HepG2 (cell line): ENCODE data around the gene GAPT. TPM values are rescaled to one million over a fixed set of nuclear protein-coding genes. Genes with fewer than 3 reads are reported as not detected.

Experiments used
- CENPT ChIP-seq: sonication (generic); formaldehyde crosslinking; IDR thresholded peaks from 2 replicates; pipeline ENCODE4 v1.8.0; 2022; ENCODE audit warnings: low read depth, mild to moderate bottlenecking, moderate library complexity, missing genetic modification reagents
- FOXA3 ChIP-seq: IDR thresholded peaks from 2 replicates; pipeline ENCODE4 v1.6.1; 2016; ENCODE audit warnings: missing genetic modification reagents, missing compliant biosample characterization
- GFI1 ChIP-seq: sonication (generic); formaldehyde crosslinking; IDR thresholded peaks from 2 replicates; pipeline ENCODE4 v1.5.0; 2020; ENCODE audit warnings: missing genetic modification reagents, mild to moderate bottlenecking, borderline replicate concordance
- HMG20A ChIP-seq: IDR thresholded peaks from 2 replicates; pipeline ENCODE4 v1.6.1; 2016; ENCODE audit warnings: borderline replicate concordance
- KAT7 ChIP-seq: IDR thresholded peaks from 2 replicates; pipeline ENCODE4 v1.6.1; 2018; ENCODE audit warnings: borderline replicate concordance, missing compliant biosample characterization
- PAX8 ChIP-seq: sonication (generic); formaldehyde crosslinking; IDR thresholded peaks from 2 replicates; pipeline ENCODE4 v1.8.0; 2022; ENCODE audit warnings: mild to moderate bottlenecking, missing genetic modification reagents, borderline replicate concordance
- RELA ChIP-seq: sonication (generic); formaldehyde crosslinking; IDR thresholded peaks from 2 replicates; pipeline ENCODE4 v1.4.0; 2020; ENCODE audit warnings: missing genetic modification reagents
- SCMH1 ChIP-seq: sonication (generic); formaldehyde crosslinking; IDR thresholded peaks from 2 replicates; pipeline ENCODE4 v1.9.0; 2021; ENCODE audit warnings: missing genetic modification reagents, mild to moderate bottlenecking, borderline replicate concordance
- SOX5 ChIP-seq: IDR thresholded peaks from 2 replicates; pipeline ENCODE4 v1.6.1; 2016; ENCODE audit warnings: borderline replicate concordance
- TAF1 ChIP-seq: sonication (generic); formaldehyde crosslinking; IDR thresholded peaks from 2 replicates; pipeline ENCODE4 v1.4.0; 2020; ENCODE audit warnings: missing genetic modification reagents
- U2AF2 ChIP-seq: fragments of 200-400 bp; formaldehyde crosslinking; IDR thresholded peaks from 2 replicates; pipeline ENCODE4 v1.6.1; 2017; ENCODE audit warnings: low read depth, mild to moderate bottlenecking, low read length
- ZNF496 ChIP-seq: sonication (generic); formaldehyde crosslinking; IDR thresholded peaks from 2 replicates; pipeline ENCODE4 v1.8.1; 2023; ENCODE audit warnings: mild to moderate bottlenecking, moderate library complexity, missing genetic modification reagents; ENCODE audit not compliant: insufficient replicate concordance
- ZNF558 ChIP-seq: sonication (generic); formaldehyde crosslinking; IDR thresholded peaks from 2 replicates; pipeline ENCODE4 v1.9.0; 2022; ENCODE audit warnings: mild to moderate bottlenecking, missing genetic modification reagents, borderline replicate concordance
- ZNF562 ChIP-seq: sonication (generic); formaldehyde crosslinking; IDR thresholded peaks from 2 replicates; pipeline ENCODE4 v1.8.0; 2022; ENCODE audit warnings: missing genetic modification reagents, borderline replicate concordance
- polyA plus RNA-seq, 8 experiments: library from polyadenylated mRNA; depleted of rRNA in 3 of 8; stranded (reverse) in 7 of 8; unstranded in 1 of 8; fragments of >200 nt; fragmentation: Illumina TruSeq in 4 of 8; extraction: Trizol in 4 of 8; gene quantifications; 2 replicates each; pipeline versions ENCODE4 v1.2.1 to v1.2.3, GENCODE V29; 2011 to 2016; ENCODE audit warnings: low read depth in 4 of 8, missing spikeins in 1 of 8, mixed read lengths in 1 of 8; ENCODE audit not compliant: insufficient read depth in 1 of 8
- total RNA-seq, 5 experiments: library from RNA; depleted of rRNA; stranded (reverse); fragments of >200 nt; fragmentation: Illumina TruSeq; extraction: Trizol; gene quantifications; 2 replicates each; pipeline ENCODE4 v1.2.3, GENCODE V29; 2016; ENCODE audit warnings: low read depth in 1 of 5
- TF ChIP-seq, protein P1 (sequence below): IDR thresholded peaks from 2 replicates; pipeline ENCODE4 v1.6.1; 2016
- TF ChIP-seq, protein P2 (sequence below): sonication (generic); formaldehyde crosslinking; IDR thresholded peaks from 2 replicates; pipeline ENCODE4 v1.4.0; 2020; ENCODE audit warnings: mild to moderate bottlenecking, missing genetic modification reagents
- TF ChIP-seq, protein P3 (sequence below): sonication (generic); formaldehyde crosslinking; IDR thresholded peaks from 2 replicates; pipeline ENCODE4 v1.5.0; 2020; ENCODE audit warnings: mild to moderate bottlenecking, missing genetic modification reagents, borderline replicate concordance
- TF ChIP-seq, protein P4 (sequence below): sonication (generic); formaldehyde crosslinking; IDR thresholded peaks from 2 replicates; pipeline ENCODE4 v1.5.0; 2020; ENCODE audit warnings: mild to moderate bottlenecking, missing genetic modification reagents
- TF ChIP-seq, protein P5 (sequence below): IDR thresholded peaks from 2 replicates; pipeline ENCODE4 v1.6.1; 2016; ENCODE audit warnings: missing compliant biosample characterization, missing genetic modification reagents, borderline replicate concordance
- TF ChIP-seq, protein P6 (sequence below): sonication (generic); formaldehyde crosslinking; IDR thresholded peaks from 2 replicates; pipeline ENCODE4 v1.8.1; 2023; ENCODE audit warnings: mild to moderate bottlenecking, missing genetic modification reagents

The GAPT gene
- total and polyA plus RNA-seq, 2 of the 13 experiments (the other 11 are each of a cell fraction or from before 2014, with no cell fraction given) = not detected

DNA sequence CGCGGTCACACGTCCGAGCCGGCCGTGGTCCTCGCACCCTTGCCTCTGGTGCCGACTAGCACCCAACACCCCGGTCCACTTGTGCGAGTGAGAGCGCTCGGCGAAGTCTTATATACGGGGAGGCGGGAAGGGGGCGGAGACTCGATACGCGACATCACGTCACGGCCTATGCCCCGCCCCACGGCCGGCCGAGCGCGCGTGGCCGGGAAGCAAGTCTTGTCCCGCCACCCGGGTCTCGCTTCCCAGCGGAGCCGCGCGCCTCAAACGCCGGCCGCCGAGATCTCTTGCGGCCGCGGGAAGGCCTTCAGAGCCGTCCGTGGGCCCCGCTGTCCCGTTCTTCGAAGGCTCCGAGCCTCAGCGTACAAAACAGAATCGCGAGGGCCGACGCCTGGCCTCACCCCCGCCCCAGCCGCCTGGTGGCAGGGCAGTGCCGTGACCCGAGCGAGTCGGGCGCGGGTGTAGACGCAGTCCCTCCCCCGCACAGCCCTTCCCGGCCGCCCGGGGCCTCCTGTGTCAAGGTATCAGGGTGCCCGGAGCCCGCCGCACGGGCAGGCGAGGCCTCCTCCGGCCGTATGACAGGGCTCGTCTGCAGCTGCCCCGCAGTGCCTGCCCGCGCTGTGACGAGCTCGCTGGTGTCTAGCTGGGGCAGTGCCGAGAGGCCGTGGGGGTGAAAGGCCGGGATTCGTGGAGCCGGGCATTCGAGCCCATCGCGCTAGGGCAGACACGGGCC lies 31.1 kb upstream of the GAPT start, which contains the start of gene PLK2 (continued):
- TF ChIP-seq GFI1 (CRISPR knock-in tag) (no peak), TAF1 (CRISPR knock-in tag) (peak; percentile 93), RELA (CRISPR knock-in tag) (no peak), PAX8 (CRISPR knock-in tag) (no peak), ZNF496 (CRISPR knock-in tag) (no peak), CENPT (CRISPR knock-in tag) (no peak), FOXA3 (no peak), ZNF562 (CRISPR knock-in tag) (no peak), SOX5 (no peak), SCMH1 (CRISPR knock-in tag) (no peak), KAT7 (CRISPR knock-in tag) (no peak), HMG20A (CRISPR knock-in tag) (no peak), ZNF558 (CRISPR knock-in tag) (peak; percentile 59; the same call in 1 of the 2 replicates), U2AF2 (no peak)
- TF ChIP-seq, protein P1, sequence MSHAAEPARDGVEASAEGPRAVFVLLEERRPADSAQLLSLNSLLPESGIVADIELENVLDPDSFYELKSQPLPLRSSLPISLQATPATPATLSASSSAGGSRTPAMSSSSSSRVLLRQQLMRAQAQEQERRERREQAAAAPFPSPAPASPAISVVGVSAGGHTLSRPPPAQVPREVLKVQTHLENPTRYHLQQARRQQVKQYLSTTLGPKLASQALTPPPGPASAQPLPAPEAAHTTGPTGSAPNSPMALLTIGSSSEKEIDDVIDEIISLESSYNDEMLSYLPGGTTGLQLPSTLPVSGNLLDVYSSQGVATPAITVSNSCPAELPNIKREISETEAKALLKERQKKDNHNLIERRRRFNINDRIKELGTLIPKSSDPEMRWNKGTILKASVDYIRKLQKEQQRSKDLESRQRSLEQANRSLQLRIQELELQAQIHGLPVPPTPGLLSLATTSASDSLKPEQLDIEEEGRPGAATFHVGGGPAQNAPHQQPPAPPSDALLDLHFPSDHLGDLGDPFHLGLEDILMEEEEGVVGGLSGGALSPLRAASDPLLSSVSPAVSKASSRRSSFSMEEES (CRISPR knock-in tag) = no peak
- TF ChIP-seq, protein P2, sequence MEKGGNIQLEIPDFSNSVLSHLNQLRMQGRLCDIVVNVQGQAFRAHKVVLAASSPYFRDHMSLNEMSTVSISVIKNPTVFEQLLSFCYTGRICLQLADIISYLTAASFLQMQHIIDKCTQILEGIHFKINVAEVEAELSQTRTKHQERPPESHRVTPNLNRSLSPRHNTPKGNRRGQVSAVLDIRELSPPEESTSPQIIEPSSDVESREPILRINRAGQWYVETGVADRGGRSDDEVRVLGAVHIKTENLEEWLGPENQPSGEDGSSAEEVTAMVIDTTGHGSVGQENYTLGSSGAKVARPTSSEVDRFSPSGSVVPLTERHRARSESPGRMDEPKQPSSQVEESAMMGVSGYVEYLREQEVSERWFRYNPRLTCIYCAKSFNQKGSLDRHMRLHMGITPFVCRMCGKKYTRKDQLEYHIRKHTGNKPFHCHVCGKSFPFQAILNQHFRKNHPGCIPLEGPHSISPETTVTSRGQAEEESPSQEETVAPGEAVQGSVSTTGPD (CRISPR knock-in tag) = no peak
- TF ChIP-seq, protein P3, sequence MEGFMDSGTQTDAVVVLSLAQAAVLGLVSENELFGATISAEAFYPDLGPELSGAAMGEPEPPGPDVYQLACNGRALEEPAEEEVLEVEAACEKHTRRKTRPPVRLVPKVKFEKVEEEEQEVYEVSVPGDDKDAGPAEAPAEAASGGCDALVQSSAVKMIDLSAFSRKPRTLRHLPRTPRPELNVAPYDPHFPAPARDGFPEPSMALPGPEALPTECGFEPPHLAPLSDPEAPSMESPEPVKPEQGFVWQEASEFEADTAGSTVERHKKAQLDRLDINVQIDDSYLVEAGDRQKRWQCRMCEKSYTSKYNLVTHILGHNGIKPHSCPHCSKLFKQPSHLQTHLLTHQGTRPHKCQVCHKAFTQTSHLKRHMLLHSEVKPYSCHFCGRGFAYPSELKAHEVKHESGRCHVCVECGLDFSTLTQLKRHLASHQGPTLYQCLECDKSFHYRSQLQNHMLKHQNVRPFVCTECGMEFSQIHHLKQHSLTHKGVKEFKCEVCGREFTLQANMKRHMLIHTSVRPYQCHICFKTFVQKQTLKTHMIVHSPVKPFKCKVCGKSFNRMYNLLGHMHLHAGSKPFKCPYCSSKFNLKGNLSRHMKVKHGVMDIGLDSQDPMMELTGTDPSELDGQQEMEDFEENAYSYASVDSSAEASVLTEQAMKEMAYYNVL (CRISPR knock-in tag) = no peak
- TF ChIP-seq, protein P4, sequence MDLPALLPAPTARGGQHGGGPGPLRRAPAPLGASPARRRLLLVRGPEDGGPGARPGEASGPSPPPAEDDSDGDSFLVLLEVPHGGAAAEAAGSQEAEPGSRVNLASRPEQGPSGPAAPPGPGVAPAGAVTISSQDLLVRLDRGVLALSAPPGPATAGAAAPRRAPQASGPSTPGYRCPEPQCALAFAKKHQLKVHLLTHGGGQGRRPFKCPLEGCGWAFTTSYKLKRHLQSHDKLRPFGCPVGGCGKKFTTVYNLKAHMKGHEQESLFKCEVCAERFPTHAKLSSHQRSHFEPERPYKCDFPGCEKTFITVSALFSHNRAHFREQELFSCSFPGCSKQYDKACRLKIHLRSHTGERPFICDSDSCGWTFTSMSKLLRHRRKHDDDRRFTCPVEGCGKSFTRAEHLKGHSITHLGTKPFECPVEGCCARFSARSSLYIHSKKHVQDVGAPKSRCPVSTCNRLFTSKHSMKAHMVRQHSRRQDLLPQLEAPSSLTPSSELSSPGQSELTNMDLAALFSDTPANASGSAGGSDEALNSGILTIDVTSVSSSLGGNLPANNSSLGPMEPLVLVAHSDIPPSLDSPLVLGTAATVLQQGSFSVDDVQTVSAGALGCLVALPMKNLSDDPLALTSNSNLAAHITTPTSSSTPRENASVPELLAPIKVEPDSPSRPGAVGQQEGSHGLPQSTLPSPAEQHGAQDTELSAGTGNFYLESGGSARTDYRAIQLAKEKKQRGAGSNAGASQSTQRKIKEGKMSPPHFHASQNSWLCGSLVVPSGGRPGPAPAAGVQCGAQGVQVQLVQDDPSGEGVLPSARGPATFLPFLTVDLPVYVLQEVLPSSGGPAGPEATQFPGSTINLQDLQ (CRISPR knock-in tag) = no peak
- TF ChIP-seq, protein P5, sequence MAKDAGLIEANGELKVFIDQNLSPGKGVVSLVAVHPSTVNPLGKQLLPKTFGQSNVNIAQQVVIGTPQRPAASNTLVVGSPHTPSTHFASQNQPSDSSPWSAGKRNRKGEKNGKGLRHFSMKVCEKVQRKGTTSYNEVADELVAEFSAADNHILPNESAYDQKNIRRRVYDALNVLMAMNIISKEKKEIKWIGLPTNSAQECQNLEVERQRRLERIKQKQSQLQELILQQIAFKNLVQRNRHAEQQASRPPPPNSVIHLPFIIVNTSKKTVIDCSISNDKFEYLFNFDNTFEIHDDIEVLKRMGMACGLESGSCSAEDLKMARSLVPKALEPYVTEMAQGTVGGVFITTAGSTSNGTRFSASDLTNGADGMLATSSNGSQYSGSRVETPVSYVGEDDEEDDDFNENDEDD (CRISPR knock-in tag) = peak; percentile 54; the same call in 1 of the 2 replicates
- TF ChIP-seq, protein P6, sequence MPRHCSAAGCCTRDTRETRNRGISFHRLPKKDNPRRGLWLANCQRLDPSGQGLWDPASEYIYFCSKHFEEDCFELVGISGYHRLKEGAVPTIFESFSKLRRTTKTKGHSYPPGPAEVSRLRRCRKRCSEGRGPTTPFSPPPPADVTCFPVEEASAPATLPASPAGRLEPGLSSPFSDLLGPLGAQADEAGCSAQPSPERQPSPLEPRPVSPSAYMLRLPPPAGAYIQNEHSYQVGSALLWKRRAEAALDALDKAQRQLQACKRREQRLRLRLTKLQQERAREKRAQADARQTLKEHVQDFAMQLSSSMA = no peak
